Vagina (tissue), 2 donors: ENCODE data around the gene ARHGEF11.

Experiments used
- POLR2A ChIP-seq, 2 donors: fragments of 450-650 bp; IDR thresholded peaks; one replicate each; pipeline ENCODE4 v1.6.1; 2017; ENCODE audit warnings: antibody characterized with exemption in 2 of 2, mild to moderate bottlenecking in 2 of 2, moderate library complexity in 2 of 2
- TF ChIP-seq, protein P1 (sequence below), 3 experiments: fragments of 450-650 bp in 2 of 3; fragments of 200-600 bp in 1 of 3; sonication (generic) in 1 of 3; IDR thresholded peaks; one replicate each; pipeline ENCODE4 v1.5.1; 2017 to 2019; ENCODE audit warnings: antibody characterized with exemption in 3 of 3, mild to moderate bottlenecking in 2 of 3, moderate library complexity in 2 of 3

DNA sequence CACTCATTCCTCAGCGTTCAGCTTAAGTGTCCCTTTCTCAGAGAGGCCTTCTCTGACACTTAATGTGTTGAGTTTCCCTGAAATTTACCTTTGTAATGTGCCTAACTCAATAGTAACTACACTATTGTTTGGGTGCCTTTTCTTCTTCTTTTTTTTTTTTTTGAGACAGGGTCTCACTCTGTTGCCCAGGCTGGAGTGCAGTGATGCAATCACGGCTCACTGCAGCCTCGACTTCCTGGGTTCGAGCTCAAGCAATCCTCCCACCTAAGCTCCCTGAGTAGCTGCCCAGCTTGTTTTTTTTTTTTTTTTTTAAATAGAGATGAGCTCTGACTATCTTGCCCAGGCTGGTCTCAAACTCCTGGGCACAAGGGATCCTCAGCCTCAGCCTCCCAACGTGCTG lies 50.1 kb downstream of the ARHGEF11 start:
- TF ChIP-seq, protein P1, sequence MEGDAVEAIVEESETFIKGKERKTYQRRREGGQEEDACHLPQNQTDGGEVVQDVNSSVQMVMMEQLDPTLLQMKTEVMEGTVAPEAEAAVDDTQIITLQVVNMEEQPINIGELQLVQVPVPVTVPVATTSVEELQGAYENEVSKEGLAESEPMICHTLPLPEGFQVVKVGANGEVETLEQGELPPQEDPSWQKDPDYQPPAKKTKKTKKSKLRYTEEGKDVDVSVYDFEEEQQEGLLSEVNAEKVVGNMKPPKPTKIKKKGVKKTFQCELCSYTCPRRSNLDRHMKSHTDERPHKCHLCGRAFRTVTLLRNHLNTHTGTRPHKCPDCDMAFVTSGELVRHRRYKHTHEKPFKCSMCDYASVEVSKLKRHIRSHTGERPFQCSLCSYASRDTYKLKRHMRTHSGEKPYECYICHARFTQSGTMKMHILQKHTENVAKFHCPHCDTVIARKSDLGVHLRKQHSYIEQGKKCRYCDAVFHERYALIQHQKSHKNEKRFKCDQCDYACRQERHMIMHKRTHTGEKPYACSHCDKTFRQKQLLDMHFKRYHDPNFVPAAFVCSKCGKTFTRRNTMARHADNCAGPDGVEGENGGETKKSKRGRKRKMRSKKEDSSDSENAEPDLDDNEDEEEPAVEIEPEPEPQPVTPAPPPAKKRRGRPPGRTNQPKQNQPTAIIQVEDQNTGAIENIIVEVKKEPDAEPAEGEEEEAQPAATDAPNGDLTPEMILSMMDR (IDR thresholded peaks at IDR 0.05): no peak
- TF ChIP-seq POLR2A (IDR thresholded peaks at IDR 0.05): no peak
